Mammary epithelial cell (primary cell): ENCODE data around the gene HGD.
"Not testable (repeated sequence)": the region's sequence is repeated elsewhere in the genome, so short reads cannot be mapped to it uniquely, and the experiment has no call there.

Experiments used
- EZH2 ChIP-seq: IDR thresholded peaks from 2 replicates; pipeline ENCODE4 v1.6.1; 2012; ENCODE audit warnings: low read length, inconsistent platforms, borderline replicate concordance
- TF ChIP-seq, protein P1 (sequence below), 2 donors: IDR thresholded peaks in 1 of 2; conservative IDR thresholded peaks in 1 of 2; 2 replicates each; pipeline ENCODE4 v1.5.1; 2011 to 2012; ENCODE audit warnings: inconsistent platforms in 2 of 2, low read length in 2 of 2, mild to moderate bottlenecking in 2 of 2, control low read depth in 1 of 2, low read depth in 1 of 2; ENCODE audit not compliant: insufficient read depth in 1 of 2; ENCODE audit errors: extremely low read depth in 1 of 2

DNA sequence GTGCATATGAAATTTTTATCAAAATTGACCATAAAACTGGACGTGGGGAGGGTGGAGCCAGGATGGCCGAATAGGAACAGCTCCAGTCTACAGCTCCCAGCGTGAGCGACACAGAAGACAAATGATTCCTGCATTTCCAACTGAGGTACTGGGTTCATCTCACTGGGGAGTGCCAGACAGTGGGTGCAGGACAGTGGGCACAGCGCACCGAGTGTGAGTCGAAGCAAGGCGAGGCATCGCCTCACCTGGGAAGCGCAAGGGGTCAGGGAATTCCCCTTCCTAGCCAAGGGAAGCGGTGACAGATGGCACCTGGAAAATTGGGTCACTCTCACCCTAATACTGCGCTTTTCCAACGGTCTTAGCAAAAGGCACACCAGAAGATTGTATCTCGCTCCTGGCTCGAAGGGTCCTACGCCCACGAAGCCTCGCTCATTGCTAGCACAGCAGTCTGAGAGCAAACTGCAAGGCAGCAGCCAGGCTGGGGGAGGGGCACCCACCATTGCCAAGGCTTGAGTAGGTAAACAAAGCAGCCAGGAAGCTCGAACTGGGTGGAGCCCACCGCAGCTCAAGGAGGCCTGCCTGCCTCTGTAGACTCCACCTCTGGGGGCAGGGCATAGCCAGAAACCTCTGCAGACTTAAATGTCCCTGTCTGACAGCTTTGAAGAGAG lies 37.3 kb upstream of the HGD start:
- TF ChIP-seq, protein P1, sequence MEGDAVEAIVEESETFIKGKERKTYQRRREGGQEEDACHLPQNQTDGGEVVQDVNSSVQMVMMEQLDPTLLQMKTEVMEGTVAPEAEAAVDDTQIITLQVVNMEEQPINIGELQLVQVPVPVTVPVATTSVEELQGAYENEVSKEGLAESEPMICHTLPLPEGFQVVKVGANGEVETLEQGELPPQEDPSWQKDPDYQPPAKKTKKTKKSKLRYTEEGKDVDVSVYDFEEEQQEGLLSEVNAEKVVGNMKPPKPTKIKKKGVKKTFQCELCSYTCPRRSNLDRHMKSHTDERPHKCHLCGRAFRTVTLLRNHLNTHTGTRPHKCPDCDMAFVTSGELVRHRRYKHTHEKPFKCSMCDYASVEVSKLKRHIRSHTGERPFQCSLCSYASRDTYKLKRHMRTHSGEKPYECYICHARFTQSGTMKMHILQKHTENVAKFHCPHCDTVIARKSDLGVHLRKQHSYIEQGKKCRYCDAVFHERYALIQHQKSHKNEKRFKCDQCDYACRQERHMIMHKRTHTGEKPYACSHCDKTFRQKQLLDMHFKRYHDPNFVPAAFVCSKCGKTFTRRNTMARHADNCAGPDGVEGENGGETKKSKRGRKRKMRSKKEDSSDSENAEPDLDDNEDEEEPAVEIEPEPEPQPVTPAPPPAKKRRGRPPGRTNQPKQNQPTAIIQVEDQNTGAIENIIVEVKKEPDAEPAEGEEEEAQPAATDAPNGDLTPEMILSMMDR (conservative IDR thresholded peaks at IDR 0.05 in 1 of 2, IDR thresholded peaks at IDR 0.05 in 1 of 2; ENCODE audit: extremely low read depth in 1 of 2, insufficient read depth in 1 of 2, low read depth in 1 of 2, low read length in 2 of 2): not testable (repeated sequence)
- TF ChIP-seq EZH2: not testable (repeated sequence)
